SH-SY5Y (cell line): ENCODE results near the gene RAD51B.

Experiments used
- GATA2 ChIP-seq: IDR thresholded peaks from 2 replicates; pipeline ENCODE4 v1.6.1; 2011; ENCODE audit warnings: mild to moderate bottlenecking, low read depth, low read length
- GATA3 ChIP-seq: IDR thresholded peaks from 2 replicates; pipeline ENCODE4 v1.6.1; 2011; ENCODE audit warnings: low read depth, mild to moderate bottlenecking, low read length, moderate library complexity

GRCh38 chr14:68596701-68597100 lies 777.1 kb downstream of the RAD51B start:
- TF ChIP-seq GATA3: no peak
- TF ChIP-seq GATA2: no peak
